Measurements from ENCODE around the gene RASSF5. TPM values are rescaled to one million over a fixed set of nuclear protein-coding genes. Genes with fewer than 3 reads are reported as not detected.

The RASSF5 gene
- total RNA-seq, 2 experiments from 2014 or later = 184 to 216 TPM

DNA sequence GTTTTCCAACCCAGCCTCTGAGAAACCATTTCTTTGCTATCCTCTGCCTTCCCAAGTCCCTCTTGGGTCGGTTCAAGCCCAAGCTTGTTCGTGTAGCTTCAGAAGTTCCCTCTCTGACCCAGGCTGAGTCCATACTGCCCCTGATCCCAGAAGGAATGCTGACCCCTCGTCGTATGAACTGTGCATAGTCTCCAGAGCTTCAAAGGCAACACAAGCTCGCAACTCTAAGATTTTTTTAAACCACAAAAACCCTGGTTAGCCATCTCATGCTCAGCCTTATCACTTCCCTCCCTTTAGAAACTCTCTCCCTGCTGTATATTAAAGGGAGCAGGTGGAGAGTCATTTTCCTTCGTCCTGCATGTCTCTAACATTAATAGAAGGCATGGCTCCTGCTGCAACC lies 81.2 kb downstream of the RASSF5 start:
- Mint-ChIP-seq H3K4me1 (peaks cover 84% of the 10 kb centered on the region), H3K36me3 (peaks cover 70% of the 10 kb centered on the region), H3K27me3 (no peaks in the 10 kb centered on the region), H3K9me3 (ENCODE audit: low read depth) (no peaks in the 10 kb centered on the region), H3K4me3 (no peak overlapping the region), H3K27ac (peak overlapping the region; percentile 91)
- no peak for DNase-seq
- ATAC-seq = no peak
- CTCF ChIA-PET = interaction anchor here (1.2 to 17.5 kb wide), 9 partner anchors 10 to 109 kb away, joined by 3 to 381 read pairs (median 5); no protein-coding TSS in a partner anchor

DNA sequence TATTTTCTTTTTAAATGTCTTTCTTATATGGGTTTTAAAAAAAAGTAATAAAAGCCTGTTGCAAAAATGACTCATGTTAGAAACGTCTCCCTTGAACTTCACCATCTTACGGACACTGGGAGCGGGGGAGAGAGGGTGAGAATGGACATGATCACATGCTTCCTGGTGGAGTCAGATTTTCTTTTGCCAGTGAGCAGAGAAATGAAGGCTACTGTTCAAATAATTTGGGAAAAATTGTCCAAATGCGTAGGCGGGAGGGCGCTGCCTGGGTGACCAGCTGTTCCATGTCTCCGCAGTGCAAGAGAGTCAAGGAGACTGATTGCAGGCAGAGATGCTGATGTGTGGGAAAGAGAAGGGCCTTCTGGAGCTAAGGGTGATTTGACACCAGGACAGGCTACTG lies 81.9 kb downstream of the RASSF5 start:
- no peak for ATAC-seq
- peak overlapping the region; percentile 16 for H3K4me3 Mint-ChIP-seq

DNA sequence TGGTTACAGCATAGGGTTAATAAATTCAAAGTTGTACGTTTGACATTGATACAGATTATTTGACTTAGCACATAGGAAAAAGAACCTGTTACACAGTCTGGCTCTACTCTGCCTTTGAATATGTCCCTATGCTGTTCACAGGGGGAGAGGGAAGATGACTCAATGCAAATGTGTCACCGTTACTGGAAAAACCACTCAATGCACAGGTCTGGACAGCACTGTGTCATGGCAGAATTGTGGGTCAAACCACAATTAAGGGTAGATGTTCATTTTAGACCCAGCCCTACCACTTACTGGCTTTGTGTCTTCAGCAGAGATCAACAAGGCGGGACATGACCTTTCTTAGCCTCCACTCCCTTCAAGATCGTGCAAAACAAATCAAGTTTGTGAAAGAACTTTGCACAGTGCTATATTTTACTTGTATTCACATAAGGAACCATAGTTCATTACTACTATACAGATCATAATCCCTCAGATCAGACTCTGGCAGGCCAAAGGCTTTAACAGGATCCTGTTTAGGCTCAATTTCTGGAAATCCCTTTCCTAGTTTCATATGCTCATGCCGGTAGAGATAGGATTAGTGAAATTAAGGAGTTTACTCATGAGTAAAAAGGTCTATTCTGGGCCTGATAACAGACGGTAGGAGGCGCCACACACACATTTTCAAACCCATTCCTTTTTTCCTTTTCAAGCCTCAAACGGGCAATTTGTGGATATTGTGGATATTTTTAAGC lies 82.9 kb downstream of the RASSF5 start:
- H3K4me3 Mint-ChIP-seq = peak overlapping the region; percentile 35
- DNase-seq (peak; percentile 91), ATAC-seq (peak; percentile 96)
- CTCF ChIA-PET = interaction anchor here (3.0 kb wide), 1 partner anchor 73 kb away, joined by 23 read pairs; no protein-coding TSS in a partner anchor
- no peaks in the 10 kb centered on the region for H3K9me3 Mint-ChIP-seq (ENCODE audit: low read depth)
- H3K27me3 Mint-ChIP-seq = no peaks in the 10 kb centered on the region
- H3K27ac Mint-ChIP-seq = peak overlapping the region; percentile 91
- peaks cover 70% of the 10 kb centered on the region for H3K4me1 Mint-ChIP-seq
- peaks cover 65% of the 10 kb centered on the region for H3K36me3 Mint-ChIP-seq

More for the DNA sequence above, 81.9 kb downstream of the RASSF5 start:
- Mint-ChIP-seq H3K4me1 (peaks cover 79% of the 10 kb centered on the region), H3K27me3 (no peaks in the 10 kb centered on the region), H3K36me3 (peaks cover 68% of the 10 kb centered on the region), H3K9me3 (ENCODE audit: low read depth) (no peaks in the 10 kb centered on the region), H3K27ac (peak overlapping the region; percentile 91)
- CTCF ChIA-PET = interaction anchor here (0.8 to 17.5 kb wide), 6 partner anchors 10 to 93 kb away, joined by 3 to 381 read pairs (median 4); no protein-coding TSS in a partner anchor
- no peak for DNase-seq

DNA sequence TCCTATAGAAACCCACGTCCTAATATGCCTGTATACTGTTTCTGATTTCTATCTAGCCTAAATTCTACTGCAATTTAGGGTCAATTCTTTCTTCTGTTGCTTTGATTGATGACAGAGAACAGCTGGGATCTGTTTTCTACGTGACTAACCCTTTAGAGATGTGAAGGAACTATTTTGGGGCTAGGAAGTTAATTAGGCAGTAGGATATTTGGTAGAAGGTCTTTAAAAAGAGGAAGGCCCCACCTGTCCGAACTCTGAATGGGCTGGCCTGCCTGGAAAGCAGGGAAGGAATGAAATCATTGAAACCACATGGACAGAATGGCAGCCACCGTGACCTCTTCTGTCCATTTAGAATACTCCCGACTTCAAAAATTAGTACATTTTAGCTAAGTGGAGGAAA lies 83.9 kb downstream of the RASSF5 start:
- no peak for ATAC-seq
- Mint-ChIP-seq H3K4me3 (peak overlapping the region; percentile 35), H3K4me1 (peaks cover 63% of the 10 kb centered on the region), H3K9me3 (ENCODE audit: low read depth) (no peaks in the 10 kb centered on the region), H3K27me3 (no peaks in the 10 kb centered on the region), H3K27ac (peak overlapping the region; percentile 91), H3K36me3 (peaks cover 63% of the 10 kb centered on the region)
- CTCF ChIA-PET = interaction anchor here (0.8 to 3.0 kb wide), 17 partner anchors 8 to 121 kb away, joined by 3 to 26 read pairs (median 4); partner anchors contain the start of genes EIF2D and IKBKE
- no peak for DNase-seq

DNA sequence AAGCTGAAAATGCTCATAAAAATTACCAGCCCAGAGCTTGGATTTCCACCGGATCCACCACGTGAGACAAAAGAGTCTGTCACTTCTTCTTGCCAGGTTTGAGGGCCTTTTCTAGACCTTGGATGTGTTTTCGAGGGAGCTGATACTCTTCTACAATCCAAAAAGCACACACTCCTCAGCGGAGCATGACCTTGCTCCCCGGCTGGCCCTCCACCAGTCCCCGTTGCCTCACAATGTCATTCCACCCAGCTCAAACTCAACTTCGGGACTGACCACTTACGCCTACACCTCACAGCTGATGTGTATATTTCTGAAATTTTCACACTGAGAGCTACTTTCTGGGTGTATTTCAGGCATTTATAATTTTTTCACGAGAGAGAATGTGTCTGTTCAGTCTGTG lies 84.4 kb downstream of the RASSF5 start:
- CTCF ChIA-PET = interaction anchor here (0.8 to 3.0 kb wide), 18 partner anchors 8 to 122 kb away, joined by 3 to 26 read pairs (median 4); partner anchors contain the start of genes EIF2D and IKBKE
- Mint-ChIP-seq H3K27me3 (no peaks in the 10 kb centered on the region), H3K9me3 (ENCODE audit: low read depth) (no peaks in the 10 kb centered on the region), H3K36me3 (peaks cover 59% of the 10 kb centered on the region), H3K4me1 (peaks cover 59% of the 10 kb centered on the region), H3K4me3 (no peak overlapping the region), H3K27ac (peak overlapping the region; percentile 56)
- DNase-seq = no peak
- no peak for ATAC-seq

DNA sequence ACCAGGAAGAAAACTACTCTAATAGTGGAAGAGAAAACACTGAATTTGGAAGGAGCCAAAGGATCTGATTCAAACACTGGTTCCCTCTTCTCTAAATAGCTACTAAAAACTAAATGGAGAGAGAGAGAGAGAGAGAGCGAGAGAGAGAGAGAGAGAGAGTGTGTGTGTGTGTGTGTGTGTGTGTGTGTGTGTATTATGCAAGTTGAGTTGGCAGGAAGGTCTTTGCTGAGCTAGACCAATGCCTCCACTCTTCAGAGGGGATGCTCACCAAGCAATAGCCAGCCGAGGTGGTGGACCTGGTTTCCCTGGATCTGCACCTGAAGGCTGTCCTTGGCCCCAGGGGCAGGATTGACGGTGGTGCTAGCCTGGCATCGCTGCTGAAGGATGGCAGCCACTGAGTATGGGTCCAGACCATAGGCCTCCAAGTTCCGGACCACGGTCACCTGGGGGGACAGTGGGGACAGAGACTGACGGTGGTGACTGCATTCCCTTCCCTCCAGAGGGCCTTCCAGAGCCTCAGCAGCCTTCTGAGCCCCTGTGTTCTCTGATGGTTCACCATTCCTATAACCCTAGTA lies 86.1 kb downstream of the RASSF5 start:
- no peak overlapping the region for H3K27ac Mint-ChIP-seq
- peaks cover 50% of the 10 kb centered on the region for H3K36me3 Mint-ChIP-seq
- ATAC-seq (no peak), DNase-seq (no peak)
- no peak overlapping the region for H3K4me3 Mint-ChIP-seq
- H3K9me3 Mint-ChIP-seq (ENCODE audit: low read depth) = no peaks in the 10 kb centered on the region
- no peaks in the 10 kb centered on the region for H3K27me3 Mint-ChIP-seq
- peaks cover 44% of the 10 kb centered on the region for H3K4me1 Mint-ChIP-seq
- CTCF ChIA-PET = interaction anchor here (1.2 to 3.0 kb wide), 8 partner anchors 9 to 114 kb away, joined by 3 to 26 read pairs (median 6); partner anchors contain the start of gene EIF2D

DNA sequence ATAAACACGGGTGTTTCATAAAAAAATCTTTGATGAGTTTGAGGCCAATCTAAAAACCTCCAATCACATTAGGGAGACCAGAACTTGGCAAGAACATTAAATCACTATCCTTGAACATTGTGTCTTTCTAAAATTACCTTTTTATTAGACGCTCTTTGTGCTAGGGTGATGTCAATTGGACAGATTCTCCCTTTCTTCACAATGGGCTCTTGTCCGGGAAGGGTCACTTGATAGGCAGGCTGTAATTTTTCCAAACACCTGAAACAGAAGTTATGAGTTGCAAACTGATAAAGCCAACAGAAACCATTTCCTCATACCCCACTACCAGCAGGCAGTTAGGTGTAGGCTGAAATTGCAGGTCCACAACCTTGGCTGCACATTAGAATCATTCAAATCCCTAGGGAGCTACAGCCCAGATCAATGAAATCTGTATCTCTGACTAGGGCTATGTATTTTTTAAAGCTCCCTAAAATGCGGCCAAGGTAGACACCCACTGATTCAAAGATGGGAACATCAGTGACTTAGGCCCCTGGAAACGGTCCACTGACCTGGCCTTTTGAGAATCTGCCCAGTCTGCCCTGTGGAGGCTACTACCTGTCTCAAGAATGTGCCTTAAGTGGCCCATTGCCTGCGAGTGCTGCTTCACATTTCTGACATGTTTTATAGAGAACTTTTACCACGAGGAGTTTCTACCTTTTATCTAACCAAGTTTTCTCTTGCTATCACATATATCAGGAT lies 88.4 kb downstream of the RASSF5 start:
- Mint-ChIP-seq H3K9me3 (ENCODE audit: low read depth) (no peaks in the 10 kb centered on the region), H3K27me3 (no peaks in the 10 kb centered on the region), H3K4me1 (peaks cover 21% of the 10 kb centered on the region), H3K27ac (no peak overlapping the region), H3K4me3 (no peak overlapping the region), H3K36me3 (peaks cover 41% of the 10 kb centered on the region)
- no peak for DNase-seq
- no peak for ATAC-seq
- CTCF ChIA-PET = no interaction called here

DNA sequence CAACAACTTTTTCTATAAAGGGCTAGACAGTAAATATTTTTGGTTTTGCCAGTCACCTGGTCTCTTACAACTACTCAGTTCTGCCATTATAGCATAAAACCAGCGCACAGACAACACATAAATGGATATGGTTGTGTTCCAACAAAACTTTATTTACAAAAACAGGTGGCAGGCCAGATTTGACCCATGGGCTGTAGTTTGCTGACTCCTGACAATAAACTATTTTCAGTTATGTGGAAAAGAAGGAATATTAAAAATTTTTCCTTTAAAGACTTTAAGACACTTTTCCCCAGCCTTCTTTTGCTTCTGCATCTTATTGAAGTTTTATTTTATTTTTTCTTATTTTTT lies 89.0 kb downstream of the RASSF5 start:
- no peaks in the 10 kb centered on the region for H3K27me3 Mint-ChIP-seq
- H3K9me3 Mint-ChIP-seq (ENCODE audit: low read depth) = no peaks in the 10 kb centered on the region
- no peak overlapping the region for H3K27ac Mint-ChIP-seq
- DNase-seq = no peak
- H3K36me3 Mint-ChIP-seq = peaks cover 37% of the 10 kb centered on the region
- no peak overlapping the region for H3K4me3 Mint-ChIP-seq
- ATAC-seq = no peak
- peaks cover 15% of the 10 kb centered on the region for H3K4me1 Mint-ChIP-seq
- CTCF ChIA-PET = no interaction called here

DNA sequence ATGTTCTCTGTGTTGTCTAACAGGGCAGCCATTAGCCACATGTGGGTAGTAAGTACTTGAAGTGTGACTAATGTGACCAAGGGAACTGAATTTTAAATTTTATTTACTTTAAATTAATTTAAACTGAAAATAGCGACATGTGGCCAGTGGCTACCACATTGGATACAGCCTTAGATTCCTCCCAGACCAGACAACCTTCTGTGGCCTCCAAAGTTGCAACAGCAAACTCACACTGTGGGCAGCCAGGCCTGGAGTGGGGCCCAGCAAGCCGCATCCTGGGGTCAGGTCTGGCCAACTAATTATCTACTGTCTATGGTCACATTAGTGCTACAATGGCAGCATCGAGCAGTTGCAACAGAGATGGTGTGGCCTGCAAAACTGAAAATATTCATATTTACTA lies 93.2 kb downstream of the RASSF5 start:
- no peak overlapping the region for H3K4me3 Mint-ChIP-seq
- no peak for ATAC-seq

DNA sequence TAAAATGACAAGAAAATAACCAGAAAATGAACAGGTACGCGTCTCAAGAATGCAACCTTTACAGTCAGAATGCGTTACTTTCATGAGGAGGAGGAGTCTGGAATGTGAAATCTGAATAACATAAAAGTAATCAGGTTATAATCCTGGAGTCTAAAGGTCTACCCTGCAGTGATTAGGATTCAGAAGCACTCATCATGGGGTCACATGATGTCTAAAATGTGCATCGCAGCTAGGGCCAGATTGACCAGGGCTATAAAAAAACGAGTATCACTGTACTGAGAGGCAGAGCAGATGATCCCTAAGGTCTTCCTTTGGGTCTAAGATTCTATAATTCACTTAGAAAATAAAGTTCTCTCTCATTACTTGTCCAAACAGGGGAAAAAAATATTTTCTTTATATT lies 97.5 kb downstream of the RASSF5 start:
- H3K27me3 Mint-ChIP-seq = no peaks in the 10 kb centered on the region
- CTCF ChIA-PET = interaction anchor here (0.9 to 2.7 kb wide), 2 partner anchors 30 to 125 kb away, joined by 4 to 9 read pairs; partner anchors contain the start of gene DYRK3
- H3K4me3 Mint-ChIP-seq = no peak overlapping the region
- H3K27ac Mint-ChIP-seq = no peak overlapping the region
- DNase-seq (peak; percentile 0), ATAC-seq (no peak)
- peaks cover 28% of the 10 kb centered on the region for H3K4me1 Mint-ChIP-seq
- no peaks in the 10 kb centered on the region for H3K9me3 Mint-ChIP-seq (ENCODE audit: low read depth)
- H3K36me3 Mint-ChIP-seq = peaks cover 29% of the 10 kb centered on the region

More for the DNA sequence above, 93.2 kb downstream of the RASSF5 start:
- Mint-ChIP-seq H3K9me3 (ENCODE audit: low read depth) (no peaks in the 10 kb centered on the region), H3K36me3 (peaks cover 25% of the 10 kb centered on the region), H3K27me3 (no peaks in the 10 kb centered on the region), H3K27ac (no peak overlapping the region), H3K4me1 (peaks cover 1% of the 10 kb centered on the region)
- DNase-seq = no peak
- CTCF ChIA-PET = interaction anchor here (1.2 to 3.1 kb wide), 3 partner anchors 12 to 65 kb away, joined by 3 to 11 read pairs (median 10); partner anchors contain the start of gene EIF2D

DNA sequence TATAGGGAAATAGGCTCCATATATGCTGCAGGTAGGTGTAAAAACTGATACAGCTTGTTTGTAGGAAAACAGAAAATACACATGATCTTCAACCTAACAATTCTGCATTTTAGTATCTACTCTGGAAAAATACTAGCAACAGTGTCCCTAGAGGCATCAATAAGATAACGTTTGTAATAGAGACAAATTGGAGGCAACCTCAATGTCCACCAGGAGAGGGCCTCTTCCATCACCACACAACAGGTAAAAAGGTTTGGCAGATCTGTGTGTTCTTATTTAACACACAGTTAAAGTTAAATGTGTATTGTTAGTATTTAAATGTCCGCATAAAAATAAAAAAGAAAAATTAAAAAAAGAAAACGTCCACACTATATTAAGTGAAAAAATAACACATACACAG lies 99.5 kb downstream of the RASSF5 start:
- CTCF ChIA-PET = interaction anchor here (1.0 to 8.3 kb wide), 12 partner anchors 14 to 305 kb away, joined by 3 to 63 read pairs (median 6); no protein-coding TSS in a partner anchor
- no peak overlapping the region for H3K27ac Mint-ChIP-seq
- H3K4me3 Mint-ChIP-seq = no peak overlapping the region
- H3K27me3 Mint-ChIP-seq = no peaks in the 10 kb centered on the region
- DNase-seq = peak; percentile 39
- H3K9me3 Mint-ChIP-seq (ENCODE audit: low read depth) = no peaks in the 10 kb centered on the region
- ATAC-seq = no peak
- H3K36me3 Mint-ChIP-seq = peaks cover 31% of the 10 kb centered on the region
- peaks cover 45% of the 10 kb centered on the region for H3K4me1 Mint-ChIP-seq

DNA sequence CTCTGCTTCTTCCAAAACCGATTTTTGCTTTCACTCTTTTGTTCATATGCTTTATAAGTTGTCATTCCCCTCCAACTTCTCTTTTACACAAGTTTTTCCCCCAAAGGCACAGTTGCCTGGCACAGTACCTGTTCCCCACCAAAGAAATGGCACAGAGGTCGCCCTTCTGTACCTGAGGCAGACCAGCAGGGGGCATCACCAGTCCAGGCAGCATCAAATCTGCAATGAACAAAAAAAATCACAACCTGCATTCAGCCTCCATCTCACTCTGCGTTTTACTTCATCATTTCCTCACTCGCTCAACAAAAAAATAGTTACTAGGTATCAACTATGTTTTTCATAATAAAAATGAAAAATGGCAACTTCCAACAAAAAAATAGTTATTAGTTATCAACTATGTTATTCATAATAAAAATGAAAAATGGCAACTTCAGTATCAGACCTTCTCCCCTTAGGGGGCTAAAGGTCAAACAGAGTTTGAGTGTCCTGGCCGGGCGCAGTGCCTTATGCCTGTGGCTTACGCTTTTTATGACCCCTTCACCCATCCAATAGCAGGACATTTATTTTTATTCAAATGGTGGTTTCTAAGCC lies 100.9 kb downstream of the RASSF5 start:
- Mint-ChIP-seq H3K9me3 (ENCODE audit: low read depth) (no peaks in the 10 kb centered on the region), H3K4me3 (no peak overlapping the region), H3K27ac (peak overlapping the region; percentile 56), H3K4me1 (peaks cover 46% of the 10 kb centered on the region), H3K36me3 (peaks cover 25% of the 10 kb centered on the region), H3K27me3 (no peaks in the 10 kb centered on the region)
- DNase-seq = peak; percentile 76
- CTCF ChIA-PET = interaction anchor here (0.6 to 8.3 kb wide), 14 partner anchors 13 to 119 kb away, joined by 3 to 63 read pairs (median 4); partner anchors contain the start of gene DYRK3
- ATAC-seq = no peak

Data from activated CD8-positive, alpha-beta memory T cell treated with anti-CD3 and anti-CD28 coated beads, Interleukin-2, amount 10 ng/mL, durations not matched to agents 7 days and 5 days (primary cell).